ENCODE data around the gene CPM.

CPM gene

GRCh38 chr12:68932961-68933893, at the start of gene CPM:
TSS of gene CPM (minus strand) at chr12:68933171. CDS start at chr12:68932837, 334 bp downstream.
- peak; percentile 43 for DNase-seq (ENCODE audit: low read depth)

- DNase-seq (ENCODE audit: low read depth), result no peak
Measured at GRCh38 chr12:68981516-68981915, 48.5 kb upstream of the CPM start.

GRCh38 chr12:68980476-68981212, 47.7 kb upstream of the CPM start:
- no peak for DNase-seq (ENCODE audit: low read depth)

- DNase-seq (ENCODE audit: low read depth), result no peak
Measured at GRCh38 chr12:68978678-68979077, 45.7 kb upstream of the CPM start.

GRCh38 chr12:68977909-68978610, 45.1 kb upstream of the CPM start:
- DNase-seq (ENCODE audit: low read depth), result no peak

- no peak for DNase-seq (ENCODE audit: low read depth)
Measured at GRCh38 chr12:68977335-68977734, 44.4 kb upstream of the CPM start.

- no peak for DNase-seq (ENCODE audit: low read depth)
Measured at GRCh38 chr12:68976395-68976841, 43.4 kb upstream of the CPM start.

GRCh38 chr12:68975811-68976210, 42.8 kb upstream of the CPM start:
- no peak for DNase-seq (ENCODE audit: low read depth)

- no peak for DNase-seq (ENCODE audit: low read depth)
Measured at GRCh38 chr12:68972595-68972994, 39.6 kb upstream of the CPM start.

- DNase-seq (ENCODE audit: low read depth), result no peak
Measured at GRCh38 chr12:68971404-68971803, 38.4 kb upstream of the CPM start.

- no peak for DNase-seq (ENCODE audit: low read depth)
Measured at GRCh38 chr12:68970951-68971350, 38.0 kb upstream of the CPM start.

GRCh38 chr12:68970306-68970705, 37.3 kb upstream of the CPM start:
- no peak for DNase-seq (ENCODE audit: low read depth)

GRCh38 chr12:68967046-68967445, 34.1 kb upstream of the CPM start:
- DNase-seq (ENCODE audit: low read depth), result no peak

- no peak for DNase-seq (ENCODE audit: low read depth)
Measured at GRCh38 chr12:68963856-68964745, 31.1 kb upstream of the CPM start.

GRCh38 chr12:68962877-68963855, 30.2 kb upstream of the CPM start:
- no peak for DNase-seq (ENCODE audit: low read depth)

- no peak for DNase-seq (ENCODE audit: low read depth)
Measured at GRCh38 chr12:68959891-68960464, 27.0 kb upstream of the CPM start.

GRCh38 chr12:68959143-68959858, 26.3 kb upstream of the CPM start:
- no peak for DNase-seq (ENCODE audit: low read depth)

- DNase-seq (ENCODE audit: low read depth), result no peak
Measured at GRCh38 chr12:68958322-68958721, 25.4 kb upstream of the CPM start.

- no peak for DNase-seq (ENCODE audit: low read depth)
Measured at GRCh38 chr12:68957273-68957672, 24.3 kb upstream of the CPM start.

Data from activated T-cell treated with anti-CD3 and anti-CD28 coated beads for 1 hour (primary cell).